Melanocyte of skin (primary cell): ENCODE results near the gene AMZ2. TPM values are rescaled to one million over a fixed set of nuclear protein-coding genes. Genes with fewer than 3 reads are reported as not detected.

ENCODE experiments used
- total RNA-seq, 2 donors: library from RNA; depleted of rRNA; stranded (reverse); fragments of >200 nt; gene quantifications; 2 replicates each; pipeline ENCODE4 v1.2.3, GENCODE V29; 2012

Gene AMZ2
- total RNA-seq, result 10 to 100 TPM; 60.2 to 75.9 TPM

GRCh38 chr17:68247445-68248198 is at the start of gene AMZ2:
Gene AMZ2 (plus strand): TSS chr17:68248043. CDS start chr17:68250188, 2,145 bp downstream.

GRCh38 chr17:68290955-68291835 is 43.4 kb downstream of the AMZ2 start, which contains the start of the genes ARSG and SLC16A6:
Gene ARSG (plus strand): TSS chr17:68291495. CDS start chr17:68307494, 15,999 bp downstream.
Gene SLC16A6 (minus strand): TSS chr17:68291127. CDS start chr17:68278320, 12,807 bp downstream.

Other genes with a start within 250 kb of the AMZ2 start
- gene KPNA2, start 212.3 kb upstream of the AMZ2 start, total RNA-seq, result 100 to 1,000 TPM; 280 to 448 TPM
- gene SLC16A6, start 43.1 kb downstream of the AMZ2 start, total RNA-seq, result 100 to 1,000 TPM; 543 to 789 TPM
- gene ARSG, start 43.5 kb downstream of the AMZ2 start, total RNA-seq, result 10 to 100 TPM; 15.0 to 24.4 TPM
- gene WIPI1, start 209.5 kb downstream of the AMZ2 start, total RNA-seq, result 100 to 1,000 TPM; 455 to 507 TPM